Right cardiac atrium (tissue), 5 donors: Measurements from ENCODE around the gene SH3YL1. TPM values are rescaled to one million over a fixed set of nuclear protein-coding genes. Genes with fewer than 3 reads are reported as not detected.

Experiments
- ATAC-seq, 2 donors: fragments of 200-7000 bp; cut with Tn5 transposase; one replicate each; pipeline versions ENCODE4 v1.8.0 to v1.9.1; 2020; ENCODE audit warnings: moderate library complexity in 2 of 2, mild to moderate bottlenecking in 1 of 2
- DNase-seq, 3 donors: peaks; one replicate each; pipeline ENCODE4 v3.0.0-alpha.2; 2020
- H3K27ac ChIP-seq: one replicate; pipeline ENCODE4 v1.5.1; 2013; ENCODE audit warnings: mild to moderate bottlenecking, low read length, control low read depth, moderate library complexity
- H3K27me3 ChIP-seq: one replicate; pipeline ENCODE4 v1.6.1; 2013; ENCODE audit not compliant: control insufficient read depth, insufficient read depth
- H3K4me1 ChIP-seq: one replicate; pipeline ENCODE4 v1.6.1; 2013; ENCODE audit warnings: low read length; ENCODE audit not compliant: control insufficient read depth, insufficient read depth
- H3K4me3 ChIP-seq: one replicate; pipeline ENCODE4 v1.5.1; 2013; ENCODE audit warnings: low read length, control low read depth
- H3K9me3 ChIP-seq: one replicate; pipeline ENCODE4 v1.6.1; 2013; ENCODE audit warnings: low read length; ENCODE audit not compliant: control insufficient read depth
- WGBS: extraction: QIAGEN DNeasy Blood & Tissue Kit; methylation state at CpG from one replicate; pipeline ENCODE4 v1.1.7; 2013; 5-methylcytosine and 5-hydroxymethylcytosine counted together
- intact Hi-C, 4 donors: fragments of 100-400 bp; cut with DNase I; formaldehyde crosslinking; loops; one replicate each; pipeline versions ENCODE4 v1.11.0 to v1.14.0; 2022 to 2023
- polyA plus RNA-seq: library from polyadenylated mRNA; stranded (reverse); fragments of 200-250 nt; gene quantifications from one replicate; pipeline ENCODE4 v1.2.3, GENCODE V29; 2013
- total RNA-seq, 4 donors: library from RNA; stranded (reverse); fragmentation: NEBNext Ultra II Directional; extraction: Animal tissue kit (Norgen Biotek cat#: 25700); gene quantifications; one replicate each; pipeline ENCODE4 v1.2.1, GENCODE V29; 2021
- donor health status: healthy with polysubstance abuse.
- donor health status: DM: no; HTN: yes; CAD: no.
- donor health status: DM: no; HTN: no; CAD: no.
- donor health status: DM: no; HTN: yes; CAD: no; lungs with severe emphysema.
- donor health status: DM: yes; HTN: yes; CAD: no.

The SH3YL1 gene
- total and polyA plus RNA-seq, 5 donors = 11.8 to 19.2 (median 16.3) TPM

DNA sequence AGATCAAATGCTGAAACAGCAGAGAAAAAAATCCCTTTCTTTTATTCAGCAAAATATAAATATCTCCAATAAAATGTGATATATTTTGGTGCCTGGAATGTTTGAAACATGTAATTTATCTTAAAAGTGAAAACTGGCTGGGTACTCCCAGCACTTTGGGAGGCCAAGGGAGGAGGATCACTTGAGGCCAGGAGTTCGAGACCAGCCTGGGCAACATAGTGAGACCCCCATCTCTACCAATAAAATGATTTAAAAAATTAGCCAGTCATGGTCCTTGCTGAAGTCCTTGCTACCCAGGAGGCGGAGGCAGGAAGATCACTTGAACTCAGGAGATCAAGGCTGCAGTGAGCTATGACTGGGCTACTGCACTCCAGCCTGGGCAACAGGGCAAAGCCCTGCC, 8.6 kb downstream of the SH3YL1 start:
- 95% methylated on average over 2 of the region's 2 CpGs for WGBS
- Histone ChIP-seq H3K9me3 (no peaks in the 10 kb centered on the region), H3K4me3 (no peak overlapping the region), H3K27me3 (no peaks in the 10 kb centered on the region), H3K4me1 (no peaks in the 10 kb centered on the region), H3K27ac (no peak overlapping the region)
- DNase-seq (no peak), ATAC-seq (no peak)
- intact Hi-C loops = no loop called here

DNA sequence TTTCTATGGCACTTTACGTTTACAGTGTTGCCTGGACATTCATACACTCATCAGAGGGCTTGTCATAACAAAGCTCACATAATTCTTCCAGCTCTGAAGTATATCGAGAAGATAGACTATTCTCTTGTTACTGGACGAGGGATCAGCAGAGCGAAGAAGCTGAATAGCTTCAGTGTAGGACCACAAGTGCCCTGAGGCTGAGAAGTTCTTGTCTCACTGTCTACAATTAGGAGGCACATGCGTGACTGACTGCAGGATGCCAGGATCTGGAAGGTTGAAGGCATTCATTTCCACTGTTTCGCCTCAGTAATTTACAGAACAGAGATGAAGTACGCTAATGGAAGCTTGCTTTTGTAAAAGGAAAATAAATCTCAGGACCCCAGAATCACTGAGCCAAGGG, 9.6 kb downstream of the SH3YL1 start:
- intact Hi-C loops = no loop called here
- no peak overlapping the region for H3K4me3 ChIP-seq
- ATAC-seq (no peak), DNase-seq (no peak)
- WGBS = 82% methylated on average over 7 of the region's 7 CpGs
- H3K4me1 ChIP-seq = no peaks in the 10 kb centered on the region
- H3K9me3 ChIP-seq = no peaks in the 10 kb centered on the region
- H3K27me3 ChIP-seq = no peaks in the 10 kb centered on the region
- no peak overlapping the region for H3K27ac ChIP-seq

GRCh38 chr2:253202-253638, 10.6 kb downstream of the SH3YL1 start:
- ATAC-seq (no peak), DNase-seq (no peak)
- 87% methylated on average over 8 of the region's 8 CpGs for WGBS
- no peak overlapping the region for H3K4me3 ChIP-seq
- H3K9me3 ChIP-seq = no peaks in the 10 kb centered on the region
- intact Hi-C loops = no loop called here
- no peaks in the 10 kb centered on the region for H3K4me1 ChIP-seq
- no peaks in the 10 kb centered on the region for H3K27me3 ChIP-seq
- H3K27ac ChIP-seq = no peak overlapping the region

GRCh38 chr2:252001-252602, 11.7 kb downstream of the SH3YL1 start:
- H3K4me1 ChIP-seq = no peaks in the 10 kb centered on the region
- H3K4me3 ChIP-seq = no peak overlapping the region
- H3K27me3 ChIP-seq = no peaks in the 10 kb centered on the region
- H3K9me3 ChIP-seq = no peaks in the 10 kb centered on the region
- ATAC-seq (no peak), DNase-seq (no peak)
- WGBS = 97% methylated on average over 6 of the region's 6 CpGs
- H3K27ac ChIP-seq = no peak overlapping the region
- intact Hi-C loops = no loop called here

GRCh38 chr2:249538-250042, 14.2 kb downstream of the SH3YL1 start:
- intact Hi-C loops = no loop called here
- Histone ChIP-seq H3K4me3 (no peak overlapping the region), H3K9me3 (no peaks in the 10 kb centered on the region), H3K27me3 (no peaks in the 10 kb centered on the region), H3K27ac (no peak overlapping the region), H3K4me1 (no peaks in the 10 kb centered on the region)
- ATAC-seq = no peak
- WGBS = 93% methylated on average over 15 of the region's 15 CpGs
- DNase-seq = no peak

DNA sequence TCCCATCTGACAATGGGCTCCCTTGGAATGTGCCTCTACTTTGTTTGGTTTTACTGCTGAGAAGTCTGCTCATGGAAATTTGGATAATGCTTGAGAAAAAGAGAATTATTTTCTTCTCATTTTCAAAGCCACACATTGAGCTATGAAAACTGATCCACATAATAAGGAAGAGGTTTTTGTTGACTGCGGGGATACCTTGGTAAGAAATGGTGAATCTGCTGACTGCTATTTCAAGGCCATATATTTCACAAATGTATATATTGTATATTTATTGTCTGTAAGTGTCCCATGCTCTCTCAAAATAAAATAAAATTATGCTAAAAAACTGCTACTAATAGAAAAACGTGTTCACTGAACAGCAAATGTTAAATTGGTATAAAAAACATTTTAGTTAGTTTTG, 15.1 kb downstream of the SH3YL1 start:
- DNase-seq (no peak), ATAC-seq (no peak)
- Histone ChIP-seq H3K4me3 (no peak overlapping the region), H3K27me3 (no peaks in the 10 kb centered on the region), H3K9me3 (no peaks in the 10 kb centered on the region), H3K4me1 (no peaks in the 10 kb centered on the region), H3K27ac (no peak overlapping the region)
- intact Hi-C loops = no loop called here
- 88% methylated on average over 2 of the region's 2 CpGs for WGBS

- H3K27me3 ChIP-seq = no peaks in the 10 kb centered on the region
- no peak overlapping the region for H3K27ac ChIP-seq
- H3K4me1 ChIP-seq = no peaks in the 10 kb centered on the region
- intact Hi-C loops = no loop called here
- no peaks in the 10 kb centered on the region for H3K9me3 ChIP-seq
- H3K4me3 ChIP-seq = no peak overlapping the region
- WGBS = 65% methylated on average over 6 of the region's 6 CpGs
- peak; percentile 22 to 37 for ATAC-seq
- no peak for DNase-seq
Measured at GRCh38 chr2:246489-247144, 17.2 kb downstream of the SH3YL1 start.

GRCh38 chr2:244547-244946, 19.3 kb downstream of the SH3YL1 start:
- 92% methylated on average over 7 of the region's 7 CpGs for WGBS
- no peak for ATAC-seq

GRCh38 chr2:238869-239268, 25.0 kb downstream of the SH3YL1 start:
- Histone ChIP-seq H3K4me3 (no peak overlapping the region), H3K27me3 (no peaks in the 10 kb centered on the region), H3K27ac (no peak overlapping the region), H3K9me3 (no peaks in the 10 kb centered on the region), H3K4me1 (no peaks in the 10 kb centered on the region)
- DNase-seq = no peak
- 87% methylated on average over 5 of the region's 5 CpGs for WGBS
- intact Hi-C loops = no loop called here
- ATAC-seq = no peak

More at GRCh38 chr2:244547-244946, 19.3 kb downstream of the SH3YL1 start:
- Histone ChIP-seq H3K4me1 (no peaks in the 10 kb centered on the region), H3K4me3 (no peak overlapping the region), H3K9me3 (no peaks in the 10 kb centered on the region), H3K27me3 (no peaks in the 10 kb centered on the region), H3K27ac (no peak overlapping the region)
- DNase-seq = no peak
- intact Hi-C loops = no loop called here

- Histone ChIP-seq H3K4me1 (no peaks in the 10 kb centered on the region), H3K4me3 (no peak overlapping the region), H3K27ac (no peak overlapping the region), H3K9me3 (no peaks in the 10 kb centered on the region), H3K27me3 (no peaks in the 10 kb centered on the region)
- intact Hi-C loops = no loop called here
- no peak for ATAC-seq
- no peak for DNase-seq
- WGBS = 47% methylated on average over 3 of the region's 3 CpGs
Measured at GRCh38 chr2:238431-238830, 25.4 kb downstream of the SH3YL1 start.

GRCh38 chr2:237878-238277, 26.0 kb downstream of the SH3YL1 start:
- H3K4me1 ChIP-seq = no peaks in the 10 kb centered on the region
- ATAC-seq (no peak), DNase-seq (no peak)
- H3K4me3 ChIP-seq = no peak overlapping the region
- intact Hi-C loops = no loop called here
- no peaks in the 10 kb centered on the region for H3K27me3 ChIP-seq
- H3K9me3 ChIP-seq = no peaks in the 10 kb centered on the region
- H3K27ac ChIP-seq = no peak overlapping the region
- WGBS = 83% methylated on average over 6 of the region's 6 CpGs
